Natural killer cell (primary cell): ENCODE data around the gene GALNT13. TPM values are rescaled to one million over a fixed set of nuclear protein-coding genes. Genes with fewer than 3 reads are reported as not detected.
A peak's percentile ranks its signal among the peaks of the same experiment; 100 is the strongest.

Experiments used
- ATAC-seq, 3 donors: fragments of 150-1000 bp in 2 of 3; fragments of 200-7000 bp in 1 of 3; cut with Tn5 transposase; 1 replicate in 1 of 3; 2 replicates in 2 of 3; pipeline ENCODE4 v1.10.0; 2021; ENCODE audit warnings: mild to moderate bottlenecking in 2 of 3, moderate library complexity in 2 of 3
- DNase-seq, 2 donors: peaks; one replicate each; pipeline versions ENCODE4 v3.0.0 to v3.0.0-alpha.2; 2013 to 2021; ENCODE audit warnings: mixed read lengths in 1 of 2
- H3K27ac ChIP-seq: one replicate; pipeline ENCODE4 v1.5.1; 2013; ENCODE audit warnings: mild to moderate bottlenecking, low read length
- H3K27me3 ChIP-seq: one replicate; pipeline ENCODE4 v1.6.1; 2013; ENCODE audit warnings: low read length; ENCODE audit not compliant: control insufficient read depth, insufficient read depth
- H3K36me3 ChIP-seq: one replicate; pipeline ENCODE4 v1.6.1; 2013; ENCODE audit warnings: low read length; ENCODE audit not compliant: control insufficient read depth, insufficient read depth
- H3K4me1 ChIP-seq: one replicate; pipeline ENCODE4 v1.6.1; 2013; ENCODE audit warnings: low read length; ENCODE audit not compliant: control insufficient read depth, insufficient read depth
- H3K4me3 ChIP-seq: one replicate; pipeline ENCODE4 v1.5.1; 2013; ENCODE audit warnings: low read length
- H3K9me3 ChIP-seq: one replicate; pipeline ENCODE4 v1.6.1; 2013; ENCODE audit warnings: low read length; ENCODE audit not compliant: control insufficient read depth, insufficient read depth
- H3K27ac Mint-ChIP-seq, 2 donors: one replicate each; pipeline ENCODE4 v1.8.0; 2022; ENCODE audit warnings: mild to moderate bottlenecking in 2 of 2, mixed read lengths in 2 of 2, moderate library complexity in 1 of 2
- H3K27me3 Mint-ChIP-seq, 2 donors: one replicate each; pipeline ENCODE4 v1.8.0; 2022; ENCODE audit warnings: low read depth in 2 of 2, mixed read lengths in 2 of 2
- H3K36me3 Mint-ChIP-seq: one replicate; pipeline ENCODE4 v1.8.0; 2022; ENCODE audit warnings: mixed read lengths
- H3K4me1 Mint-ChIP-seq, 2 donors: one replicate each; pipeline ENCODE4 v1.8.0; 2022; ENCODE audit warnings: mixed read lengths in 2 of 2
- H3K4me3 Mint-ChIP-seq: one replicate; pipeline ENCODE4 v1.8.0; 2022; ENCODE audit warnings: mild to moderate bottlenecking, moderate library complexity, mixed read lengths
- H3K9me3 Mint-ChIP-seq, 2 donors: one replicate each; pipeline ENCODE4 v1.8.0; 2022; ENCODE audit warnings: mixed read lengths in 2 of 2
- CTCF ChIP-seq: fragments of 200-600 bp; IDR thresholded peaks from one replicate; pipeline ENCODE4 v1.8.0; 2022; ENCODE audit warnings: antibody characterized with exemption
- WGBS: methylation state at CpG from one replicate; pipeline ENCODE4 v1.1.7; 2013; ENCODE audit warnings: missing lambda C conversion rate; ENCODE audit not compliant: insufficient coverage; 5-methylcytosine and 5-hydroxymethylcytosine counted together
- intact Hi-C: fragments of 100-400 bp; cut with micrococcal nuclease; formaldehyde crosslinking; loops from one replicate; pipeline ENCODE4 v1.14.2; 2022
- total RNA-seq, 4 donors: library from RNA; stranded (reverse); fragments of 120-200 nt in 1 of 4; gene quantifications; one replicate each; pipeline versions ENCODE4 v1.2.3 to v1.2.4, GENCODE V29; 2013 to 2022

GALNT13 gene
- total RNA-seq, 3 donors from 2014 or later (not counting 1 experiment from before 2014, with no cell fraction given), result not detected

- Histone ChIP-seq H3K27ac (no peak overlapping the region), H3K36me3 (no peaks in the 10 kb centered on the region), H3K4me3 (no peak overlapping the region), H3K4me1 (no peaks in the 10 kb centered on the region), H3K9me3 (no peaks in the 10 kb centered on the region), H3K27me3 (no peaks in the 10 kb centered on the region)
- TF ChIP-seq CTCF, result no peak
- Mint-ChIP-seq H3K27ac (no peak overlapping the region), H3K9me3 (peaks cover 4 to 7% of the 10 kb centered on the region in 2 donors), H3K4me3 (no peak overlapping the region), H3K4me1 (peaks cover 0 to 4% of the 10 kb centered on the region in 2 donors), H3K27me3 (no peaks in the 10 kb centered on the region), H3K36me3 (no peaks in the 10 kb centered on the region)
- WGBS, result 77% methylated on average over 2 of the region's 4 CpGs
- ATAC-seq (no peak), DNase-seq (no peak)
- intact Hi-C loops, result no loop called here
These were observed 583.4 kb downstream of the GALNT13 start for GRCh38 chr2:154455166-154455565.

GRCh38 chr2:154455866-154456265 lies 584.1 kb downstream of the GALNT13 start:
- H3K27ac ChIP-seq, result no peak overlapping the region
- no peaks in the 10 kb centered on the region for H3K27me3 ChIP-seq
- no peaks in the 10 kb centered on the region for H3K36me3 ChIP-seq
- intact Hi-C loops, result no loop called here
- TF ChIP-seq CTCF, result no peak
- no peaks in the 10 kb centered on the region for H3K27me3 Mint-ChIP-seq
- no peak for ATAC-seq
- H3K4me1 ChIP-seq, result no peaks in the 10 kb centered on the region
- peak overlapping the region; percentile 38 for H3K4me3 Mint-ChIP-seq
- H3K9me3 Mint-ChIP-seq, result peaks cover 4 to 7% of the 10 kb centered on the region in 2 donors
- H3K9me3 ChIP-seq, result no peaks in the 10 kb centered on the region
- DNase-seq, result no peak
- no peak overlapping the region for H3K27ac Mint-ChIP-seq
- no peaks in the 10 kb centered on the region for H3K36me3 Mint-ChIP-seq
- no peak overlapping the region for H3K4me3 ChIP-seq
- peaks cover 0 to 4% of the 10 kb centered on the region in 2 donors for H3K4me1 Mint-ChIP-seq
- WGBS, result 5% methylated on average over 1 of the region's 2 CpGs

GRCh38 chr2:154457286-154457685 lies 585.6 kb downstream of the GALNT13 start:
- no peaks in the 10 kb centered on the region for H3K27me3 Mint-ChIP-seq
- Histone ChIP-seq H3K36me3 (no peaks in the 10 kb centered on the region), H3K27ac (no peak overlapping the region), H3K4me1 (no peaks in the 10 kb centered on the region), H3K27me3 (no peaks in the 10 kb centered on the region), H3K9me3 (no peaks in the 10 kb centered on the region), H3K4me3 (no peak overlapping the region)
- ATAC-seq (no peak), DNase-seq (no peak)
- no peak for TF ChIP-seq CTCF
- H3K27ac Mint-ChIP-seq, result no peak overlapping the region
- no peak overlapping the region for H3K4me3 Mint-ChIP-seq
- H3K9me3 Mint-ChIP-seq, result peaks cover 4 to 7% of the 10 kb centered on the region in 2 donors
- intact Hi-C loops, result no loop called here
- peaks cover 0 to 4% of the 10 kb centered on the region in 2 donors for H3K4me1 Mint-ChIP-seq
- H3K36me3 Mint-ChIP-seq, result no peaks in the 10 kb centered on the region
- WGBS, result 92% methylated on average over 1 of the region's 2 CpGs

GRCh38 chr2:154459286-154459685 lies 587.6 kb downstream of the GALNT13 start:
- H3K27me3 ChIP-seq, result no peaks in the 10 kb centered on the region
- ATAC-seq (no peak), DNase-seq (no peak)
- Mint-ChIP-seq H3K4me1 (no peaks in the 10 kb centered on the region), H3K9me3 (peaks cover 0 to 4% of the 10 kb centered on the region in 2 donors), H3K27me3 (no peaks in the 10 kb centered on the region), H3K36me3 (no peaks in the 10 kb centered on the region), H3K27ac (no peak overlapping the region), H3K4me3 (no peak overlapping the region)
- no peaks in the 10 kb centered on the region for H3K9me3 ChIP-seq
- H3K4me1 ChIP-seq, result no peaks in the 10 kb centered on the region
- TF ChIP-seq CTCF, result no peak
- no peak overlapping the region for H3K27ac ChIP-seq
- no peaks in the 10 kb centered on the region for H3K36me3 ChIP-seq
- intact Hi-C loops, result no loop called here
- no peak overlapping the region for H3K4me3 ChIP-seq
